Measurements from ENCODE around the gene BMPER.

BMPER gene

GRCh38 chr7:33888166-33888565 is 17.2 kb upstream of the BMPER start:
- H3K4me3 ChIP-seq (ENCODE audit: low read length), result no peak overlapping the region
- no peak for TF ChIP-seq CTCF (conservative IDR thresholded peaks at IDR 0.05; ENCODE audit: low read depth, low read length)
- DNase-seq (ENCODE audit: low read depth), result no peak

- no peak for TF ChIP-seq CTCF (conservative IDR thresholded peaks at IDR 0.05; ENCODE audit: low read depth, low read length)
- no peak for DNase-seq (ENCODE audit: low read depth)
Observed at GRCh38 chr7:33892945-33893344, 12.4 kb upstream of the BMPER start.

GRCh38 chr7:33893377-33893776 is 12.0 kb upstream of the BMPER start:
- no peak for TF ChIP-seq CTCF (conservative IDR thresholded peaks at IDR 0.05; ENCODE audit: low read depth, low read length)
- no peak overlapping the region for H3K4me3 ChIP-seq (ENCODE audit: low read length)
- DNase-seq (ENCODE audit: low read depth), result no peak

More at GRCh38 chr7:33892945-33893344, 12.4 kb upstream of the BMPER start:
- H3K4me3 ChIP-seq (ENCODE audit: low read length), result no peak overlapping the region

- H3K4me3 ChIP-seq (ENCODE audit: low read length), result no peak overlapping the region
- DNase-seq (ENCODE audit: low read depth), result no peak
- peak; percentile 96 for TF ChIP-seq CTCF (conservative IDR thresholded peaks at IDR 0.05; ENCODE audit: low read depth, low read length)
Observed at GRCh38 chr7:33895025-33895804, 10.1 kb upstream of the BMPER start.

GRCh38 chr7:33900501-33900900 is 4.8 kb upstream of the BMPER start:
- no peak for TF ChIP-seq CTCF (conservative IDR thresholded peaks at IDR 0.05; ENCODE audit: low read depth, low read length)
- no peak overlapping the region for H3K4me3 ChIP-seq (ENCODE audit: low read length)
- no peak for DNase-seq (ENCODE audit: low read depth)

GRCh38 chr7:33901199-33901598 is 4.1 kb upstream of the BMPER start:
- no peak for TF ChIP-seq CTCF (conservative IDR thresholded peaks at IDR 0.05; ENCODE audit: low read depth, low read length)
- DNase-seq (ENCODE audit: low read depth), result no peak
- no peak overlapping the region for H3K4me3 ChIP-seq (ENCODE audit: low read length)

GRCh38 chr7:33901847-33902246 is 3.5 kb upstream of the BMPER start:
- no peak overlapping the region for H3K4me3 ChIP-seq (ENCODE audit: low read length)
- TF ChIP-seq CTCF (conservative IDR thresholded peaks at IDR 0.05; ENCODE audit: low read depth, low read length), result no peak
- no peak for DNase-seq (ENCODE audit: low read depth)

All from retinal pigment epithelial cell (primary cell).